HCEC 1CT (cell line): ENCODE measurements around the gene ZNF91.
A peak's percentile ranks its signal among the peaks of the same experiment; 100 is the strongest.
"Not testable (repeated sequence)": the region's sequence is repeated elsewhere in the genome, so short reads cannot be mapped to it uniquely, and the experiment has no call there.

Source experiments
- DNase-seq: peaks from one replicate; pipeline ENCODE4 v3.0.0-alpha.2; 2017

The ZNF91 gene

DNA sequence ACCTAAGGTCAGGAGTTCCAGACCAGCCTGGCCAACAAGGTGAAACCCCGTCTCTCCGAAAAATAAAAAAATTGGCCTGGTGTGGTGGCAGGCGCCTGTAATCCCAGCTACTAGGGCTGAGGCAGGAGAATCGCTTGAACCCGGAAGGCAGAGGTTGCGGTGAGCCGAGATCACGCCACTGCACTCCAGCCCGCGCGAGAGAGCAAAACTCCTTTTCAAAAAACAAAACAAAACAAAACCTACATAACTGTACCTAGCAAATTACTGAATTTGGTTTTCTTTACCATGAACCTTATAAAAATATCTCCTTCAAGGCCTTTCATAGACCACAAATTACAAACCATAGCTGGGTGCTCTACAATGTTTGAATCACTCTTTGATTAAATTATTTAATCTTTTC lies 760 bp downstream of the ZNF91 start:
- DNase-seq: no peak

DNA sequence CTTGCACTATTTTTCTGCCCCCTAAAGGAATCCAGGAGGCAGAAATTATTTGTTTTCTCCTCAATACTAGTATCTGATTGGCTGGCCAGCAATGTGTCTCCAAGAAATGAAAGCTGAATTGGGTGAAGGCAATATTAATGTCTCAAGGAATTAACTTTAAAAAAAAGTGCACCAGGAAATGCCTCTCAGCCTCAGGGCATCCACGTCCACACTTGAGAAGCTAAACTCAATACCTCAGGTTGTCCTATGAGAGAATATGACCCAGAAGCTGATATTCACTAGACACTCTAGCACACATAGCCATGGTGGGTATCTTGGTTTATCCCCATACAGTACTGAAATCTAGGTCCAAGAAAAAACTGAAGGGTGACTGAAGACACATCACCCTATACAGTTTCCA lies 2.1 kb downstream of the ZNF91 start:
- DNase-seq: no peak

DNA sequence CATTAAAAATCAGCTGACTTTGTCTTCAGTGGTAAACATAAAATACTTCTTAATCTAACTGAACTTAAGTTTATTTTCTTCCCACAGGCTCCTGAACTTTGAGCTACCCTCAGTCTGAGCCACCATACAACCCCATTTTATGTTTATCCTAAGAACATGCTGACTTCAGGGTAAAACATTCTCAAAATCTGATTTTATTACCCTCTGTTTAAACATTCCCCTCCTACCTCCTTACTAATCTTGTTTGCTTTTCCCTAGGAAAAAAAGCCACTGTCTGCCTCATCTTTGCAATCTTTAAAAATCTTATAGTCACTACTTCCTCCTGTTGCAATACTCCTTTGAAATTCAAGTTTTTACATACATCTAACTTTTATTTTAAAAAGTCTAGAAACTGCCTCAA lies 4.0 kb downstream of the ZNF91 start:
- no peak for DNase-seq

DNA sequence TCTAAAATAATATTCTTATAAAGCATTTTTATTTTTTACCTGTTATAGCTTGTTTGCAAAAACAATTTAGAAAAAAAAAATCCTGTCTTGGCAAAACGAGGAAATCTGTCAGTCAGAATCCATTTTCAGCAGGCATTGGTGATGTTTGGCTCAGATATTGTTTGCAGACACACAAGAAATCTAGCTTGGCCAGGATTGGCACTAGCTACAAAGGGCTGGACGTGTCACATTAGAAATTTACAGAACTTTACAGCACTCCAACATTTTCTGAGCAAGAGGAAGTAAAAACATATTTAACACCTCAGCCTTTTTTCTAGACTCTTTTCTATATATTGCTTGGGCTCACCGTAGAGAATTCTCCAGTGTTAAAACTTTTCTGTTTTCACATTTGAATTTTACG lies 9.9 kb downstream of the ZNF91 start:
- no peak for DNase-seq

GRCh38 chr19:23384858-23385257 lies 10.4 kb downstream of the ZNF91 start:
- no peak for DNase-seq

- no peak for DNase-seq
Observed at GRCh38 chr19:23384166-23384565, 11.1 kb downstream of the ZNF91 start.

DNA sequence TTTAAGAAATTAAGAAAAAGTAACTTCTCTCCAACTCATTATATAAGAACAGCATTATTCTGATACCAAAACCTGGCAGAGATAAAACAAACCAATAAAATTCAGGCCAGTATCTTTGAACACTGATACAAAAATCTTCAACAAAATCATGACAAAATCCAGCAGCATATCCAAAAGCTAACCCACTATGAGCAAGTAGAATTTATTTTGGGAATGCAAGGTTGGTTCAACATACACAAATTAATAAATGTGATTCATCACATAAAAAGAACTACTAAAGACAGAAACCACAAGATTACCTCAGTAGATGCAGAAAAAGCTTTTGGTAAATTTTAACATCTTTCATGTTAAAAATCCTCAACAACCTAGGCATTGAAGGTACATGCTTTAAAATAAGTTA lies 12.3 kb downstream of the ZNF91 start:
- no peak for DNase-seq

GRCh38 chr19:23381114-23381513 lies 14.2 kb downstream of the ZNF91 start:
- no peak for DNase-seq

GRCh38 chr19:23379671-23380070 lies 15.6 kb downstream of the ZNF91 start:
- DNase-seq: not testable (repeated sequence)

GRCh38 chr19:23378948-23379347 lies 16.3 kb downstream of the ZNF91 start:
- no peak for DNase-seq

DNA sequence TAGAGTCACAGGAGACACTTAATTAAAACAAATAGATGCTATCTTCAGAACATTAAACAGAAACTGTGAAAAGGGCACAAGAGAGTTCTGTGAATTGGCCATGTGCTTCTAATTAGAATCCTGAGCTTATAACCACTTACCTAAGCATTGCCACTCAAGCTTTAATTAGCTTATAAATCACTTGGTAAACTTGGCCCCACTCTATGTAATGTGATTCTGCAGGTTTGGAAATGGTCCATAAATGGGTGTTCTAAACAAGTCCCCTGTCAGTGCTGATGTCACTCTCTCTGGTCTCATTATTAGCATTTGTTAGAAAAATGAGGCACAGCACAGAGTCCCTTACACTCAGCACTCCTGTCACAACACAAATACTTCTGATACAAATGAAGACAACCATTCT lies 18.0 kb downstream of the ZNF91 start:
- no peak for DNase-seq

GRCh38 chr19:23366437-23366836 lies 28.8 kb downstream of the ZNF91 start:
- DNase-seq: no peak

DNA sequence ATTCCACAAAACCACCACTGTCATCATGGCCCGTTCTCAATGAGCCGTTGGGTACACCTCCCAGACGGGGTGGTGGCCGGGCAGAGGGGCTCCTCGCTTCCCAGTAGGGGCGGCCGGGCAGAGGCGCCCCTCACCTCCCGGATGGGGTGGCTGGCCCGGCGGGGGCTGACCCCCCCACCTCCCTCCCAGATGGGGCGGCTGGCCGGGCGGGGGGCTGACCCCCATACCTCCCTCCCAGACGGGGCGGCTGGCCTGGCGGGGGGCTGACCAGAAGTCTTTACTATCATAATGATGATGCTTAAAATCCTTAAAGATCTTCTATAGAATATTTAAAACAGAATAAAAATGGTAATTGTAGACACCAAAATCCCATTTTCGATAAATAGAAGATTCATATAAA lies 29.2 kb downstream of the ZNF91 start:
- DNase-seq: not testable (repeated sequence)

DNA sequence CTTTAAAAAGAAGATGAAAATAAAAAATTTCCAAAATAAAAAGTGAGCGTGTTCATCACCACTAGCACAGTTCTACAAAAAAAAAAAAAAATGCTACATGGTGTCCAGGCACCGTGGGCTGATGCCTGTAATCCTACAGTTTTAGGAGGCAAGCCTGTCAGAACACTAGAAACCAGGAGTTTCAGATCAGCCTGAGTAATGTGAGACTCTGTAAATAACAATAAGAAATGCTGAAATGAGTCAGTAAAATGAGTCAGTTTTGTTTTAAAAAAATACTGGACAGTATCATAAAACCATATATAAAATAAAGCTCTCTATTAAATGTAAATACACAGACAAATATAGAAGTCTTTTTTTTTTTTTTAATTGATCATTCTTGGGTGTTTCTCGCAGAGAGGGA lies 30.0 kb downstream of the ZNF91 start:
- peak; percentile 30 for DNase-seq

GRCh38 chr19:23361843-23362242 lies 33.4 kb downstream of the ZNF91 start:
- not testable (repeated sequence) for DNase-seq

- DNase-seq: no peak
Observed at GRCh38 chr19:23351806-23352205, 43.5 kb downstream of the ZNF91 start.

DNA sequence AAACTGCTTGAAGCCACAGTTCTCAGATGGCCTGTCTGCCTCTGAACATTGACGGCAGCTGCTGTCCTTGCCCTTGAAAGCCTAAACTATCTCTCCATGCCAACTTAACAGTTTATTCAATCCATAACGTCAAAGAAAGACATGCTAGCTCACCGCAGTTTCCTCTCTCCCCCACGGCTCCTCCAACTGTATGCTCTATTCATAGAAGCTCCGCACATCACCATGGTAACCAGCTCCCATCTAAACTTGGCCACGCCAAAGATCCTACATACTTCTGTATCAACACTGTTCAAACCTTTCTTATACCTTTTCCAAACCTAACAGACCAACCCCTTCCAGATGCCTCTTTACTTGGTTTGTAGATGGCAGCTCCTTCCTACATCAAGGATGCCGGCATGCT lies 48.6 kb downstream of the ZNF91 start:
- DNase-seq: no peak

- DNase-seq: no peak
Observed at GRCh38 chr19:23345838-23346237, 49.4 kb downstream of the ZNF91 start.

- DNase-seq: no peak
Observed at GRCh38 chr19:23343434-23344010, 51.7 kb downstream of the ZNF91 start.

DNA sequence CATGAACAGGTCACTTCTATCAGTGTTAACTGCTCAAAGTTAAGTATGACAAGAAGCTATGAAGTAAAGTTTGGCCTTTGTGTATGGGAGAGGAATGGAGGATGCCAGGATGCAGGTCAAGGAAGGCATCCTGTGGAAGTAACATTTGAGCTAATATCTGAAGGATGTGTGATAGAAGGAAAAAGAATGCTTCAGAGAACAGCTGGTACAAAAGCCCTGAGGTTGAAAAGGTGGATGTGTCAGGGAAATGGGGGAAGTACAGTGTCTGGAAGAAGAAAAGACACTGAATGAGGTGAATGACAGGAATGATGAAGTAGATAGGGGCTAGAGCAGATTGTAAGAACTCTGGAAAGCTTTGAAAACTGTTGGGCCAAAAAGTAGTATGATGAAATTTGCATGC lies 67.1 kb downstream of the ZNF91 start:
- no peak for DNase-seq

GRCh38 chr19:23321953-23322549 lies 73.2 kb downstream of the ZNF91 start:
- DNase-seq: no peak

DNA sequence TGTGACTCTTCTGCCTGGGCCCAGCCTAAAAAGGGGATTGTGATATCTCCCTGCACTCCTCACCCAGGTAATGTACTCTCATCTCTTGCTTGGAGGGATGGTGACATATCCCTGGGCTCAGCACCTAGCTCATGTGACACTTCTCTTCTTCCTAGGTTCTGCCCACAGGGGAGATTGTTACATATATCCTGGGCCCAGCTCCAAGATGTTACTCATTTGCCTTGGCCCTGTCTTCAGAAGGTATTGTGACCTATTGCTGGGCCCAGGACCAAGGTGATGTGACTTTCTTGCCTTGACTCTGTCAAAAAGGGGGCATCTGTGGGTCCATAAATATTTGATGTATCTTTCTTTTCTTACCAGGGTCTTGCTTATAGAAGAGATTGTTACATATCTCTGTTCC lies 73.9 kb downstream of the ZNF91 start:
- not testable (repeated sequence) for DNase-seq

- not testable (repeated sequence) for DNase-seq
Observed at GRCh38 chr19:23319571-23319970, 75.7 kb downstream of the ZNF91 start.

- DNase-seq: not testable (repeated sequence)
Observed at GRCh38 chr19:23318941-23319340, 76.3 kb downstream of the ZNF91 start.

GRCh38 chr19:23318143-23318542 lies 77.1 kb downstream of the ZNF91 start:
- DNase-seq: no peak
